Measurements from ENCODE around the gene ZYX. TPM values are rescaled to one million over a fixed set of nuclear protein-coding genes. Genes with fewer than 3 reads are reported as not detected.

The ZYX gene, protein sequence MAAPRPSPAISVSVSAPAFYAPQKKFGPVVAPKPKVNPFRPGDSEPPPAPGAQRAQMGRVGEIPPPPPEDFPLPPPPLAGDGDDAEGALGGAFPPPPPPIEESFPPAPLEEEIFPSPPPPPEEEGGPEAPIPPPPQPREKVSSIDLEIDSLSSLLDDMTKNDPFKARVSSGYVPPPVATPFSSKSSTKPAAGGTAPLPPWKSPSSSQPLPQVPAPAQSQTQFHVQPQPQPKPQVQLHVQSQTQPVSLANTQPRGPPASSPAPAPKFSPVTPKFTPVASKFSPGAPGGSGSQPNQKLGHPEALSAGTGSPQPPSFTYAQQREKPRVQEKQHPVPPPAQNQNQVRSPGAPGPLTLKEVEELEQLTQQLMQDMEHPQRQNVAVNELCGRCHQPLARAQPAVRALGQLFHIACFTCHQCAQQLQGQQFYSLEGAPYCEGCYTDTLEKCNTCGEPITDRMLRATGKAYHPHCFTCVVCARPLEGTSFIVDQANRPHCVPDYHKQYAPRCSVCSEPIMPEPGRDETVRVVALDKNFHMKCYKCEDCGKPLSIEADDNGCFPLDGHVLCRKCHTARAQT
- 276 TPM for total RNA-seq

DNA sequence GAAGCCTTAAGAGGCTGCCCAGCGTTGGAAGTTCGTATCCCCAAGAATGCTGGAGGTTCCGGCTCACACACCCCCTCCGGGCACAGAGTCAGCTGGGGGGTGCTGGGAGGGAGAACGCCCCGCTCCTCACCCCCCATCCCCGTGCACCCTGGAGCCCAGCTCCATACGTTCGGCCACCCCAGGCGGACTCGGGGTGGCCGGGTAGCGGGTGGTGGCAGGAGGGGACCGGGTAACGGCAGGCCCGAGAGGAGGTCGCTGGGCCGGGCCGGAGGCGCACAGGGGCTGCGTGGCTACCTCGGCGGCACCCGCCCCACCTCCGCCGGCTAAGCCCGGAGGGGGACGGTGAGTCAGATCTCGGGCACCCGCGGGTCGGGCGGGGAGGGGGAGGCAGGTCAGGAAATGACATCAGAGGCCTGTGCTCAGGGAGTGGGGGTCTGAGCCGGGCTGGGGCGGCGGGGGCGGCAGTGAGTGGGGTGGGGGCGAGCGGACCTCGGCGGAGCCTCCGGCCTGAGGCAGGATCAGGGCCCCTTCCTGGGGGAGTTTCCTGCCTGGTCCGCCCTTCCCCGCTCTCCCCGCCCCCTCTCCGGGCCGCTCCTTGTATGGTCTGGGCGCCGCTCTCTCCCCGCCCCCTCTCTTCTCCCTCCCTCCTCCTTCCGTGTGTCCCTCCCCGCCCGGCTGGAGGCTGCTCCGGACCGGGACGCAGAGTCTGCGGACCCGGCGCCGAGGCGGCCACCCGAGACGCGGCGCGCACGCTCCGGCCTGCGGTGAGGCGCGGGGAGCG, at the start of gene ZYX:
ZYX (plus strand) TSS at position 700 of the 781 bp plus-strand sequence. CDS start 227 bp downstream, outside the sequence.
- DNase-seq (ENCODE audit: low spot score): peak; percentile 95

DNA sequence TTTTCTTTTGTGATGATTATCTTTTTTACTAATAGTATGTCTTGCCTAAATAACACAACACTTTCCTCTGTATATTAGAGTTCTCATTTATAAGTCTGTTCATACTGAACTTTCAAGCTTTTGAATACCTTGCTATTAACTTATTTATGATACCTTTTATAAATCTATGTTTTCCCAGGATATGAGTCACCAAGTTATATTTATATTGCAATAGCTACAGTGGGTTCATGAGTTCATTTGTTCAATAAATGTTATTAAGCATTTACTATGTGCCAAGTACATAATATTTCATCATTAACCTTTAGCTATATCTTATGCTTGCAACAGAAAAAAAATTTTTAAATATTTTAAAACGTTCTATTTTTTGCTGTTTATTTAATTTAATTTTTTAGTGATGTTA, 46.9 kb upstream of the ZYX start:
- no peak for DNase-seq (ENCODE audit: low spot score)

DNA sequence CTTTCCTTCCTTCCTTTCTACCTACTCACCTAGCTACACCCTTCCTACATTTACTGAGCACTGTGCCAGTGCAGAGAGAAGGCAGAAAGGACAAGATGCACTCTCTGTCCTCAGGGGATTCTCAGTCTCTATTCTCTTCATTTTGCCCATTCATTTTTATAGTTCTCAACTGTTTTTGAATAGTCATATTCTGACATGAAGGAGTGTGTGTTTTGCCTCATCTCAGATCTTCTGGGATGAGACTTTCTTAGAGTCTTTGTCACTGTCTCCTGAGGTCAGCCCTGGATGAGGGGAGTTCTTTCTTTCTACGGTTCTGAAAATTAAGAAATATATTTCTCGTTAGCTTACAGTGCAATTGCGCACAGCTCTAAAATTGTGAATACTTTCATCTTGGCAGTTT, 43.9 kb upstream of the ZYX start:
- no peak for DNase-seq (ENCODE audit: low spot score)

DNA sequence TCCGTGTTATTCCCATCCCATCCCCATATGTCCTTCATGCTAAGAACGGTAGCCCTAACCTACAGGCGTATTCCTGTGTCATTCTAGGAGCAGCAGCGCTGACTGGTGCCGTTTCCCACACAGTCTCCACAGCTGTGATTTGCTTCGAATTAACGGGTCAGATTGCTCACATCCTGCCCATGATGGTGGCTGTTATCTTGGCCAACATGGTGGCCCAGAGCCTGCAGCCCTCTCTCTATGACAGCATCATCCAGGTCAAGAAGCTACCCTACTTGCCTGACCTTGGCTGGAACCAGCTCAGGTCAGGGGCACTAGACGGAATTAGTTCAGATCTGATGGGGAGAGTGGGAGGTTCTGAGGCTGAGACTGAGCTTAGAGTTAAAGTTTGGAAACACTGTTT, 39.3 kb upstream of the ZYX start:
- no peak for DNase-seq (ENCODE audit: low spot score)

DNA sequence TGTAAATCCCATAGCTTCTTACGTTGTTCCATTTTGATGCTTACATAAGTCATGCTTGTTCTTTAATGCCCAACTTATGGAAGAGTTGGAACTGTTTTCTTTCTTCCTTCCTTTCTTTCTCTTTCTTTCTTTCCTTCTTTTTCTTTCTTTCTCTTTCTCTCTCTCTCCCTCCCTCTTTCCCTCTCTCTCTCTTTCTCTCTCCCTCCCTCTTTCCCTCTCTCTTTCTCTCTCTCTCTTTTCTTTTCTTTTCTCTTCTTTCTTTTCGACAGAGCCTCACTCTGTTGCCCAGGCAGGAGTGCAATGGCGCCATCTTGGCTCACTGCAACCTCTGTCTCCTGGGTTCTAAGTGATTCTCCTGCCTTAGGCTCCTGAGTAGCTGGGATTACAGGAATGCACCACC, 37.5 kb upstream of the ZYX start:
- no peak for DNase-seq (ENCODE audit: low spot score)

DNA sequence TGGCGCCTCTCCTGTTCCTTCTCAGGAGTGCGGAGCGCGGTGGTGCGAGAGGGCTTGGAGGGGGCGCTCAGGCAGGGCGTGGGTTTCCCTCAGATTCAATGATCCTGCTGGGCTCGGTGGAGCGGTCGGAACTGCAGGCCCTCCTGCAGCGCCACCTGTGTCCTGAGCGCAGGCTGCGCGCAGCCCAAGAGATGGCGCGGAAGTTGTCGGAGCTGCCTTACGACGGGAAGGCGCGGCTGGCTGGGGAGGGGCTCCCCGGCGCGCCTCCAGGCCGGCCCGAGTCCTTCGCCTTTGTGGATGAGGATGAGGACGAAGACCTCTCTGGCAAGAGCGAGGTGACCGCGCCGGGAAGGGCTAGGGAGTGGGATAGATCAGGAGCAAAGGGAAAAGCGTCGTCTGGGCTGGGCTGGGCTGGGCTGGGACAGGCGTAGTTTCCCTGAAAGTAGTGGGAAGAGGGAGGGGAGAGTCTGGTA, 35.7 kb upstream of the ZYX start:
- DNase-seq (ENCODE audit: low spot score): peak; percentile 67

DNA sequence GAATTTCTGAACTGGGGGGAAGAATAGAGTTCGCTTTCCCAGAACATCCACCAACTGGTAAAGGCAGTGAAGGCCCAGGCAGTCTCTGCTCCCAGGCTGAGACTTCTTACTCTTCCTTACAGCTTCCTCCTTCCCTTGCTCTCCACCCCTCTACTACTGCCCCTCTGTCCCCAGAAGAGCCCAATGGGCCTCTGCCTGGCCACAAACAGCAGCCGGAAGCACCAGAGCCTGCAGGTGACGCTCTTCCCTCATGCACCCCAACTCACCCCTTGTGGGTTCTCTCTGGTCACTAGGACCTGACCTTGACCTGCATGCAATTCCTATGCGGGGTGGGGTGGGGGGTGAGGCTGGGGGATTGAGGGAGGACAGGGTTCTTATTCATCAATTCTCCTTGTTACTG, 35.1 kb upstream of the ZYX start:
- no peak for DNase-seq (ENCODE audit: low spot score)

DNA sequence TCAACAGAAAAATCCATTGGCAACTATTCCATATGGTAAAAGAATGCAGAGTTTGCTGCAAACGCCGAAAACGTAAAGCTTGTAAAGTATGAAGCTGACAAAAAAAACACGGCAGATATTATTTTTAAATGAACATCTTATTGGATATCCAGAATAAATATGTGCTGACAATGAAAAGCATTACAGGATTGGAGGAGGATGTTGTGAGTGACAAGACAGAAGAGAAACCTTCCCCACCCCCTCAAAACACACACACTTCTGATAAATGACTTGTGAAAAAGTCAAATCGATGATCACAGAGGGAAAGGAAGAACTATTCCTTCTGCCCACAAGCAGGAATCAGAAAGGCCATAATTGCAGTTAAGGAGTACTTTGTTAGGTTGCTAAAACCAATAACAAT, 33.2 kb upstream of the ZYX start:
- DNase-seq (ENCODE audit: low spot score): no peak

DNA sequence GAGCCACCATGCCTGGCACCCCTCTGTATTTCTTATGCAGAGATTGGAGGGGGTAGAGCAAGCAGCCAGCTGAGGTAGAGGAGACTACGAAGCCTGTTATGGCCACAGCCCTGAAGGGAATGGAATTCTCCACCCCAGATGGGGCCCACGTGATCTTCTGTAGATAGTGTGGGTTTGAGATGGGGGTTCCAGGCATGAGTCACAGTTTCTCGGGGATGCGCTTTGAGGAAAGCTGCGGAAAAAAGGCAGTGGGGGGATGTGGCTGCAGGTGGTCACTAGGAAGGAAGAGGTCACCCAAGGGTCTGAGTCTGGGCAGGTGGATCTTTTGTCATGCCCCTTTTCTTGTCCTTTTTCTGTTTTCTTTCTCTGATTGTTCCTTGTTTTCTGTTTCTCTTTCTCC, 30.1 kb upstream of the ZYX start:
- no peak for DNase-seq (ENCODE audit: low spot score)

DNA sequence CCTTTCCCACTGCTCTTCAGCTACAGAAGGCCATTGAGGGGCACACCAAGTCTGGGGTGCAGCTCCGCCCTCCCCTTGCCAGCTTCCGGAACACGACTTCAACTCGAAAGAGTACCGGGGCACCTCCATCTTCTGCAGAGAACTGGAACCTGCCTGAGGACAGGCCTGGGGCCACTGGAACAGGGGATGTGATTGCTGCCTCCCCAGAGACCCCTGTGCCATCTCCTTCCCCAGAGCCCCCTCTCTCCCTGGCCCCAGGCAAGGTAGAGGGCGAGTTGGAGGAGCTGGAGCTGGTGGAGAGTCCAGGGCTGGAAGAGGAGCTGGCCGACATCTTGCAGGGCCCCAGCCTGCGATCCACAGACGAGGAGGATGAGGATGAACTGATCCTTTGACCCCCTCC, 29.6 kb upstream of the ZYX start:
- no peak for DNase-seq (ENCODE audit: low spot score)

DNA sequence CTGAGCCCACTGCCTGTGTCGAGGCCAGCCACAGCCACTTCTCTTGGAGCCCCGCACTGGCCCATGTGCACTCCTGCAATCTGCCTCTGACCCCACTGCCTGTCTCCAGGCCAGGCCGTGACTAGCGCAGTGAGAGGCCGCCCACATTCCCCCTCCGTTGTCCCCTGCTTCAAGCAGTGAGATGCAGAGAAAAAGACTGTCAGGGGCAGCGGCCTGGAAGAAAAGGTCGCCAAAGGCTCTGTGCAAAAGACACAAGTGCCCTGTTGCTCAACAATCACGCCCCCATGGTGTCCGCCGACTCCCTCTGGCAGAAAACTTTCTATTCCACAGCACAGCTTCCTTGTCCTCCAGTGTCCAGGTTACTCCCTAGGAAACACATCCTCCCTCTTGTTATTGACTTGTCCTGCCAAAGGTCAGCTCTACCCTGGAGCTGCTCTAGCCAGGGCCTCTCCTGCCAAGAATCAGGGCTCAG, 28.6 kb upstream of the ZYX start:
- no peak for DNase-seq (ENCODE audit: low spot score)

DNA sequence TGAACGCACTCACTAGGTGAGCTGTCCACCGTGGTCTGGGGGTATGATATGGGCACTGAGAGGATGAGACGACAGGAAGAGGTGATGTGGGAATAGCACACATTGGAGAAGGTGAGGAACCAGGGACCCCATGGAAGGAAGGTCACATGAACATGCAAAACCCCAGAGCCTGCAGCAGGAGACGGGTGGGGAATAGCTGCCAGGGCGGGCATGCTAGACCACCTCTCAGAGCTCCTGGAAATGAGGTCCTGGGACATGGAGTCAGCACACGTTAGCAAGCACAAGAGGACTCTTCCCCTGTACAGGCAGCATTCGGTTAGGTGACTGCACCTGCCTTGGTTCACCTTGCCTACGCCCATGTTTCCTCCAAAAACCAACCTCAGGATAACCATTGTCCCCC, 26.8 kb upstream of the ZYX start:
- DNase-seq (ENCODE audit: low spot score): no peak

DNA sequence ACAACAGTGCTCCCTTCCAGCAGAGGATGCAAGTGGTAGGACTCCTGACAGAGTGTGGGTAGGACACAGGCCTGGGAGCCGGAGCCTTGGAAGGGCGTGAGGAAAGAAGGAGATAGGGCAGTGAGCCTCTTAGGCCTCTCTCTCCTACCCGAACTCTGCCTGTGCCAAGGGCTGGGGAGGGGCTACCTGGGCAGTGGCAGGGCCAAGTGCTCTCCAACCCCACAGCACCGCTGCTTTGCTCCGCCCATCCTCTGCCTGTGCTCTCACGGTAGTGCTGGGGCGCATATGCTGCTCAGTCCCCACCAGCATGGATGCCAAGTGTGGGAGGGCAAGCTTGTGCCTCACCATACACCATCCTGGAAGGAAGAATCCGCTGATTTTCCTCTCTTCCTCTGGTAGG, 26.2 kb upstream of the ZYX start:
- no peak for DNase-seq (ENCODE audit: low spot score)

DNA sequence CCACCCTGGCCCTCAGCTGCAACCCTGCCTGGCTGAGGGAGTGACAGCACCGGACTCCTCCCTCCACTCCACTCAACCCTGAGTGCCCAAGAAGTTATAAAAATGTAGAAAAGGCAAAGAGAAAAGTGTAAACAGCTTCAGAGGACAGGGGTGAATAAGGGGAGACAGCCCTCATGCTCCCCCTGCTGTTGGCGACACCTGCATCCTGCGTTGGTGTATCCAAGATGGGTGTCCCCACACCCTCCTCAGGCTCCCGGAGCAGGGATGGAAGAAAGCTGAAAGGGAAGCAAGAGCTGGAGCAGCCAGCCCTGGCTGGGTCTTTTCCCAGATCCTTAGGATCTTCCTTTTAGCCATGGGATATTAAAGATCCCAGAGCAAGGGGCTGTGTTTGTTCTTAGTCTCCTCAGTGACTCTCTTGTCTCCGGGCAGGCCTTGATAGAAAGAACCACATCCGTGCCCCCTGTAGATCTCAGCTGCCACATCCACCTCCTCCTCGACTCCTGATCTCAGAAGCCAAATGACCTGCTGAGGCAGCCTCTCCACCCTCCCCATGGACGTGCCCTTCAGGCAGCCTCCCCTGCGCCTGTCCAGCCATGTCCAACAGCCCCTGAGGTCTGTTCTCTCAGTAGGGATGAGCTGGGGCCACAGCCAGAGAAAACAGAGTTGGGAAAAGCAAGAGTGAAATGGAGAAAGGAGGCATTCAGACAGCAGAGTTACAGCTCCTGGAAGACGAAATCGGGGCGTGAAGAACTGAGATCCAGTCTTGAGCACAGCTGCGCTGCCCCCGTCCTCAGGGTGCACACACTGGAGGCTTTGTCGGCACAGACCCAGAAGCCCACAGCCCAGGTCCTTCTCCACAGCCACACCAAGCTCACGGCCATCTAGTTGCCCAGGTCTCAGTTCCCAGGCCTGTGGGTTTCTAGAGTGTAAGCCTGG, 25.4 kb upstream of the ZYX start:
- no peak for DNase-seq (ENCODE audit: low spot score)

DNA sequence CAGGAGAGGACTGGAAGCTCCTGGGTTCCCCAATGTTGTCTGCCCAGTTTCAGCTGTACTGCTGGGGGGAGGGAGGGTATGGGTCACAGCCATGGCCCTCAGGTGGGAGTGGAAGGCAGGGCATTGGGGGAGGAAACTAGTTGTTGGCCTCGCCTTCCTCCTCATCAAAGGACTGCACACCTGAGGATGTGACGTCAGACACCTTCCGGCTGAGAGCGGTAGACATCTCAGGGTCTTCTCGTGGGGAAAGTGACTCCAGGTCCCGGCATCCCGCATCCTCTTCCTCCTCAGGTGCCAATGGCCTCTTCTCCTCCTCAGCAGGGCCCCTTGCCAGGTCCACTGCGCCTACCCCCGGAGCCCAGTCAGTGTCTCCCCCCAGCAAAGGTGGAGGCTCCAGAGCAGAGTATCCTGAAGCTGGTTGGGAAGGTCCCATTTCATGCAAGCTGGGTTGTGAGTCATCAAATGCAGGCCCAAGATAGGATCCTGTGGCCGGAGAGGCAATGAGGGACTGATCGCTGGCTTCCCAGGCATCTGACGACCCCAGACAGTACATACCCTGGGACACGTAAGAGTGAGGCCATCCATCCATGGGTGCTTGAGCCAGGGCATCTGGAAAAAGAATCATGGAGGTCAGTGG, 24.6 kb upstream of the ZYX start:
- DNase-seq (ENCODE audit: low spot score): no peak

DNA sequence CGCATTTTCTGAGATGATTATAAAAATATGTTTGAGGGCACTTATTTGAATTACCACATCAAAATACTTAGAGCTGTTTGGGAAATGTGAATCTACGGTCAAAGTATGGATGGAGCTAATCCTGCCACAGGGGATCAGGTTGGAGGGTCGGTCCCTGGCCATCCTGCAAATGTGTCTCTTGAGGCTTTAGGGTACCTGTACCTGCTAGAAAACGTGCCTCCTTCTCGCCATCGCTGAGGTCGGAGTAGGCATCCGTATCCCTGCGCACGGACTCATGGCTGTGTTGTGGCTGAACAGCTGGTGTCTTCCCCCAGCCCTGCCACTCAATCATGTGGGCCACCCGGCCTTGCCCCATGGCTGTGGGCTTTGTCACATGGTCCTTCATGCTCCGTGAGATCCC, 22.5 kb upstream of the ZYX start:
- DNase-seq (ENCODE audit: low spot score): no peak

DNA sequence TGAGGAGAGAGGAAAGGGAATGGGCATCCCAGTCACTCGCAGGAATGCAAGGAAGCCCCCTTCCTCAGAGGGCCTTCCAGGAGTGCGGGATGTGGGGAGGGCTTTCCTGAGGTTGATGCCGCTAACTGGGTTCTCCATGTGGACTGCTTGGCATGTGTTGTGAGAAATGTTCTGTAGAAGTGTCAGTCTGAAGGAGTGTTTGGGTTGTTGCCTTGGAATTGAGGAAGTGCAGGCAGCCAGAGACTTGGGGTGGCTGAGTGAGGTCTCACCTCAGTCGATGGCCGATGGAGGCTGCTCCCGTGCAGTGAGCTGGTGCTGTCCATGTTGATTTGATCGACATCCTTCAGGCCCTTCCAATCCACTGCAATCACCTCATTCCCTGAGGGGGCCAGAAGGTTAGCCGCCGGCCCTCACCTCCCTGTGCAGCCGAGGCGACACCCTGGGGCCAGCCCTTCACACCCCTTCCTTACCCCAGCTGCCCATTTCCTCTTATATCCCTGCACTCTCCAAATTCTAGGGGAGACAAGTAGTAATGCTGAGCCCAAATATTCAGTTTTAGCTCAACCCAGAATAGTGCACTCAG, 21.3 kb upstream of the ZYX start:
- DNase-seq (ENCODE audit: low spot score): no peak

DNA sequence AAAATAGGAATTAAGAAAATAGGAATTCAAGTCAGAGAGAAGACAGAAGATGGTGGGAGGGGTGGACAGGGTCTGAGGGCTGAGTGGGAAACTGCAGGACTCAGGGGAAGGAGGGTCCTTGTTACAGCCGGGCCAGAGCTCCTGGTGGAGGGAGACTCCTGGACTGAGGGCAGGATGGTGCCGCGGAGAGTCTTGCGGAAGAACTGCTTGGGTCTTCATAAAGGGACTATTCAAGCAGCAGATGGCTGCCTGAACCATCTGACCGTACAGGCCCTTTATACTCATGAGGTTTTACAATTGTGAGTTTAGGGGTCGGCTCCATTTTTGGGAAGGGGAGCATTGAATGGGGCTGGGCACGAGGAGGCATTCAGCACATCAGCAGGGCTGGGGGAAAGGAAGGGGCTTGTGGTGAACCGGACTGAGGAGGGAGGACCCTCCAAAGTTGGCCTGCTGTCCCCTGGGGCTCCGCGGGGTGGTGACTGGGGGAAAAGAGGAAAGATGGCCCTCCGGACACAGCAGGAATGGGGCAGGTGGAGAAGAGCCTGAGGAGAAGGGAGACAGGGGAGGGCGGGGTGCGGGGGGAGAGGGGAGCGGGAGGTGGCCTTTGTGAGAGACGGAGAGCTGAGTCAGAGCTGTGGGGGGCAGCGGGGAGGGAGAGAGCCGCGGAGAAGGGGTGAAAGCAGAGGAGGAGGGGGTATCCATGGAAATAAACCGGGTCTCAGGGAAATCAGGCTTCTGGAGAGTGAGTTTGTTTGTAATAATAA, 20.2 kb upstream of the ZYX start:
- DNase-seq (ENCODE audit: low spot score): no peak

DNA sequence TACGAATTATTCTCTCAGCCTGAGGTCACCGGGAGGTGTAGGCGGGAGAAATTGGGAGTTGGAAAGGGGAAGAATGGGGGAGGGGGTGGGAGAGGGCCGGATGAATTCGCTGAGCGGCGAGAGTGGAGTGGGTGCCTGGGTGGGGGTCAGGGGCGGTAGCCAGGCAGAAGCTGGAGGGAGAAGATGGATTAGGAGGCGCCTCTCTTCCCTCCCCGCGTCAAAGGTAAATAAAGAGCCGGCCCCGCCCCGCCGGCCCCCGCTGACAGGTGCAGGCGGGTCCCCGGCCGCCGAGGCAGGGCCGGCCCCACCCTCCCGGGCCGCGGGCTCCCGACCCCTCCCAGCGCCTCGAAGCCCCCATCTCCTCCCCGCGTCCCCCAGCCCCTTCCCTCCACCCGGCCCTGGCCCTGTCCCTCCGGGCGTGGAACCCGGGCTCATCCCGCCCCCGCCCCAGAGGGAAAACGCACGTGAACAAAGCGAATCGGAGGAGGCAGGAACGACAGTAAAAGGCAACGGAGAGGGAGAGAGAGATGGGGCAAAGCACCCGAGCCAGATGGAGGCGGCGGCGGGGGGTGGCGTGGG, 19.5 kb upstream of the ZYX start:
- DNase-seq (ENCODE audit: low spot score): no peak

Data from mucosa of gallbladder (tissue), 1 donor.